GM19351 (cell line): ENCODE measurements around the gene PPFIA4.

Experiments
- ATAC-seq: cut with Tn5 transposase; IDR thresholded peaks from one replicate; pipeline ENCODE4 v1.9.1; 2021; ENCODE audit warnings: mild to moderate bottlenecking, moderate library complexity; ENCODE audit not compliant: unreplicated experiment

The PPFIA4 gene

GRCh38 chr1:203098445-203098844, 72.2 kb downstream of the PPFIA4 start:
- ATAC-seq = no peak

GRCh38 chr1:203098914-203099520, 72.7 kb downstream of the PPFIA4 start:
- no peak for ATAC-seq

DNA sequence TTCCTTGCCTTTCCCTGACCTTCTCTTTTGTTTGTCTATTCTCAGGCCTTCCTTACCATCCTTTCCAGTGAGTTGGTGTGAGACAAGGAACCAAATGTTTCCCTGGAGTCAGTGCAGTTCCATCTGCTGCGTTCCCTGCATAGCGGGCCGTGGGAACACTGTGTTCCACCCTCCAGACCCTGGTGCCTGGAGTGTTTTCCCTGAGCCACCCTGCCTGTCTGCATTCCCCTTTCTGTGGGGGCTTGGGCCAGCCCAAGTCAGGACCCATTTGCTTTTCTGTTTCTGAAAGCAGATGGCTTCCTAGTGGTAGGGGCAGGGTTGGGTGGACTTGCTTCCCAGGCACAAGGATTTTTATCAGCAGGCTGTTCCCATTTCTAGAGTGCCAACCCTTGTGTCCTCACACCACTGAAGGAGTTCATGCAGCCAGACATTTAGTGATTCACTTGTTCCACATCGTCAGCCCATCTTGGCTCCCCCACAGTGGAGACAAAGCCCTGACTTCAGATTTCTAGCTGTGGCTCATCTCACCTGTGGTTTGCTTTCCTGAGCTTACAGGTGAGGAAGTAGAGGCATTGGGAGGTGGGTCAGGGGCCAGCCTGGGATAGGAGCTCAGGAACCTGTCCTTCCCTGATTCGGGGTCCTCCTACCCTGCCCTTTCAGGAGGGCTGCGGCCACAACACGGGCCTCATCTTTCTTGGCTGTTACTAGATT, 73.7 kb downstream of the PPFIA4 start:
- ATAC-seq = no peak

DNA sequence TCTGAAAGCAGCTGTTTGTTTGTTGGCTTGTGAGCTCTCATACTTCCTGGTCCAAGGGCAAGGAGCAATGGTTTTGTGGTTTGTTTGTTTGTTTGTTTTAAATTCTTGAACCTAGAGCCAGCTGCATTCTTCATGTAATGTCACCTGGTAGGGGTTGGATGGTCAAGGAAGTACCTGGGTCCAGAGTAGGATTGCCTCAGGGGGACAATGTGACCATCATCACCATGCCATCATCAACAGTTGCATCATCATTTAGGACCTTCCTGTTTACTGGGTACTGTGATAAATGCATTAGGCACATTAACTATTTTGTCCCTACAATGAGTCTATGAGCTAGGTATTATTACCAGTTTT, 74.2 kb downstream of the PPFIA4 start:
- ATAC-seq = no peak

GRCh38 chr1:203101813-203102634, 75.7 kb downstream of the PPFIA4 start:
- ATAC-seq = no peak

- no peak for ATAC-seq
Observed at GRCh38 chr1:203103216-203103615, 76.9 kb downstream of the PPFIA4 start.

DNA sequence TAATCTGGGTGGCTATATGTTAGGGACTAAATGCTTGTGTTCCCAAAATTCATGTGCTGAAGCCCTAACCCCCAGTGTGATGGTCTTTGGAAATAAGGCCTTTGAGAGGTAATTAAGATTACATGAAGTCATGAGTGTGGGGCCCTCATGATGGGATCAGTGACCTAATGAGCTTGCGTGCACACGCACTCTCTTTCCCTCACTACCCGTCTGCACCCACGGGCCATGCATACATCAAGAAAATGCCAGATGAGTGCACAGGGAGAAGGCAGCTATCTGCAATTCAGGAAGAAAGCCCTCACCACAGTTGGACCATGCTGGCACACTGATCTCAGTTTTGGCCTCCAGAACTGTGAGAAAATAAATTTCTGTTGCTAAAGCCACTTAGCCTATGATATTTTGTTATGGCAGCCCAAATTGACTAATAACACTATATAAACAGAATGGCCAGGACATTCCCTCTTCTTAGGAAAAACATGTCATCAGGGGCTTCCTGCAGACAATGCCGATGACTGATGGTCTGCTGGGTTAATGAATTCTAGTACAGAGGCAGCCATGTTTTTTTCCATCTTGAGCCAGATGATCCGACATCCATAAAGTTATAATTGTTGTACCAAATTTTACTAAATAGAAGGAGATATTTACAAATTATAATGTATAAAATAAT, 77.7 kb downstream of the PPFIA4 start:
- no peak for ATAC-seq

DNA sequence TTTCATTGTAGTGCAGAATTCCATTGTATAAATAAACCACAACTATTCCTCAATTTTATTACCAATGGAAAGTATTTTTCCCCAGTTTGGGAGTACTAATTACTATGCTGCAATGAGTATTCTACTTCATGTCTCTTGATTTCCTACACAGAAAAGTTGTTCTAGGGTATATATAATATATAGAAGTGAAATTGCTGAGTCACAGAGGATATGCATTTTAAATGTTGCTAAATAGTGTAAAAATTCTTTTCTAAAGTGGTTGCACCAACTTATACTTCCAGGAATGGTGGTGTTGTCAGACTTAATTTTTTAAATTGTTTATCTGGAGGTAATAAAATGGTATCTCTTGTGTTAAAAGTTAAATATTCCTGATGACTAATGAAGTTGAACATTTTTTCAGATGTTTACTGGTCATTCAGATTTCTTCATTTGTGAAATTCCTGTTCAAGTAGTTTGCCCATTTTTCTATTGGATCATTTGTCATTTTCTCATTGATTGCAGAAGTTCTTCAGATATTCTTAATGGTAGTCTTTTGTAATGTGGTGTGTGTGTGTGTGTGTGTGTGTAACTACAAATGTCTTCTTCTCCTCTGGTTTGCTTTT, 78.6 kb downstream of the PPFIA4 start:
- no peak for ATAC-seq

DNA sequence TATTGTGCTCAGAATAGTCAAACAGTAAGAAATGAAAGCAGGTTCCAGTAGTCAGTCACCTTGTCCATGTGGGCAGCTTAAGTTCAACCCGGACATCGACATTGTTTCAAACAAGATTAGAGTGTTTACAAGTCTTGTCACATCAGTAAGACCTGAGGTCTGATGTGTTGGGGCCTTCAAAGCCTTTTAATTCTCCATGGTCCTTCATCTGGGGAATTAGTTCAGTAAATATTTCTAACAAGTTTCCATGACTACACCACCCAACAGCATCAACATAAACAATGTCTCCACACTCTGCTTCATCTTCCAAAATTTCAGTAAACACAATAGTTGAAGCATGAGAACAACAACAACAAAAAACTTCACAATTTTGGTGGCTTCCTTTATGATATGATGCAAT, 86.2 kb downstream of the PPFIA4 start:
- ATAC-seq = no peak

GRCh38 chr1:203113308-203113707, 87.0 kb downstream of the PPFIA4 start:
- ATAC-seq = no peak

DNA sequence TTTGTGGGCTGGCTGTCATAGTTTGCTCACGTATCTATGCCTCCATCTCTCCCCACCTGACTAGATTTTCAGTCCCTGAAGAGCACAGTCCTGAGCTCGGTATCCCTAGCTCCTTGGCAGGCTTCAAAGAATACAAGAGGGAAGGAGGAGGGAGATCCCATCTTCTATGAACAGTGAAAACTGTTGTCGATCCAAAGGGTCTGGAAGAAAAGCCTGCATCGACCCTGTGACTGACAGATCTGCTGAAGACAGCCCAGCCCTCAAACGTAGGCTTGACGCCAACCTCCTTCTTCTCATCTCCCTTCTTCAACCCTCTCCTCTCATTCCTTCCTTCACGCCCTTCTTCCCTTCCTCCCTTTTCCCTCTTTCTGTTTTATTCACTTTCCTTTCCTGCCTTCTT, 87.9 kb downstream of the PPFIA4 start:
- no peak for ATAC-seq

- no peak for ATAC-seq
Observed at GRCh38 chr1:203116091-203116820, 90.0 kb downstream of the PPFIA4 start.

GRCh38 chr1:203117611-203118575, 91.6 kb downstream of the PPFIA4 start:
- ATAC-seq = no peak

DNA sequence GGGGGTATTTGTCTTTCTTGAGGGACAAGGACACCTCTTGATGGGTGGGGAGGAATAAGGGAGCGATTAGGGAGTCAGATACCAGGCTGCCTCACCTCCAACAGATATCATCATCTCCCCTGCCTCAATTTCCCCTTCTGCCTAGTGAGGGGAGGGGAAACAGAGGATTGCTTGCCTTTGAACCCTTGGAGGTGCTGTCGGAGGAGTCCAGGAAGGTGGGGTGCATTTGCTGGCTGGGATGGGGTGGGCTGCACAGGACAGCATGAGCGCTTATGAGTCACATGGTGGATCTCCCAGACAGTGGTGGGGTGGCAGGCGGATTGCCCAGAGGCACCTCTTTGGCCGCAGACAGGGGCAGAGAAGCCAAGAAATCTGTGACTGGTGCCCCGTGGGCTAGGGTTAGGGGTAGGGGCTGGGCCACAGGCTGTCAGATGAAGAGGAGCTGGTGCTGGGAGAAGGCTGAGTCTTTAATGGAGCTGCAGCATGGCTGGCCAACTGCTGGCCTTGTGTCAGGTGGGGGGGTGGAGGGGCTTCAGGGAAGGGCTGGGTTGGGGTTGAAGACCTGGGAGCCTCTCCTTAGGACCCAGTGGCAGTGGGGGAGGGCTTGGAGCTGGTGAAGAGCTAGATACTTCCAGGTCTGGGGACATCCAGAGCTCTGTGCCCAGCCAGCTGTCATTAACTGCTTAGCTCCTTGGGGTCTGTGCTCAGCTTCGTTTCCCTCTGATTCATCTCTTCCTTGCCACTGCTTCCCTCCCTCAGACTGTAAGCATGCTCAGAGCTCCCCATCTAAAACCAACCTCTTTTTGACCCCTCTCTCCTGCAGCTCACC, 94.2 kb downstream of the PPFIA4 start:
- ATAC-seq = no peak

DNA sequence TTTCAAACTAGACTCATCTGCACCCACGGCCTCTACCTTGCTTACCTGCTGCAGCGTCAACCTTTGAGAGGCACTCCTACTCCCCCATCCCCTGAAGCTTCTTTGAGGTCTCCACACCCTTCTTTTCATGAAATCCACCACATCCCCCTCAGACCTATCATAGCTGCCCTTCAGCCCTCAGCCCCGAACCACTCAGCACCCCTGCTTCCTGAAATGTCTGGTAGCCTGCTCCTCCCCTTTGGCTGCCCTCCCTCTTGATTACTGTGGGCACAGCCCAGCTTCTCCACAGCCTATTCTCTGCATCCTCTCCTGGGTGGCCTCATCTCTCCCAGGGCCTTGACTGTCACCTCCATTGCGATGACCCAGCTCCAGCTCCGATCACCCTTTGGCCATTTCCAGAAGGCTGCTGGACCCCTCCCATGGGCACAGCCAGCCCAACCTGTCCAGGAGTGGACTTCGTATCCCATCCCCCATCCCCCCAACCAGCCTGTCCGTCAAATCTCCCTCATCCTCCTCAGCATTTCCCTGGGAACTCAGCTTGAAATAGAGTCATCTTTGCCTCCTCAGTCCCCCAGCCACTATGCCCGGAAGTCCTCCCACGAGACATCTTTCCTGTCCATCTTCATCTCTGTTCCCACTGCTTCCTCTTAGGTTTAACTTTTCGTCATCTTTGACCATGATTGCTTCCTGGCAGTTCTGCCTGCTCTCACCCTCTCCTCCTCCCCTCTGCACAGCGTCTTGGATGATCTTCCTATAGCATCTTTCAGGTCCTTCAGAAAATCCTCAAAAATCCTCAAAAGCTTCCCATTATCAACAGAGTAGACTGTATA, 95.1 kb downstream of the PPFIA4 start:
- ATAC-seq = no peak

GRCh38 chr1:203122159-203122558, 95.9 kb downstream of the PPFIA4 start:
- no peak for ATAC-seq

DNA sequence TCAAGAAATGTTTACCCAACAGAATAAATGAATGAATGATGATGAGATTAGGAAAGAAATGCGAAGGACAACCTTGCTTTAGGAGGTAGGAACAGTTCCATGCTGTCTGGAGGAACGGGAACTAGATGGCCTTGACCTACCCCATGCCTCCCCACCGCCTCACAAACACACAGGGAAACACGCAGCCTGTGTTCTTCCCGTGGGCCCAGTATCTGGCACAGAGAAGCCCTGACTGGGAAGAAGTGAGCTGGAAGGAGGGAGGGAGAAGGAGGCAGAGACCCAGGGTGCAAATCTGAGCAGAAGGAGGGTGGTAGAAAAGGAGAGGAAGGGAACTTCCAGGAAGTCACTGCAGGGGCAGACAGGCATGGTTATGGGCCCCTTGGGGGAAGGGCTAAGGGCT, 97.7 kb downstream of the PPFIA4 start:
- no peak for ATAC-seq
